ENCODE data around the gene ITGB4.

Gene ITGB4

GRCh38 chr17:75720656-75721462 is at the start of gene ITGB4:
ITGB4 (plus strand) TSS chr17:75721459; CDS start chr17:75724704, 3,245 bp downstream.
- H3K4me3 ChIP-seq (ENCODE audit: control insufficient read depth, low read depth, low read length), result no peak within 1 kb of the TSS
- no peak for DNase-seq (ENCODE audit: low read depth)
- no peak for TF ChIP-seq CTCF (conservative IDR thresholded peaks at IDR 0.05; ENCODE audit: control insufficient read depth, insufficient read depth, low read depth, low read length)

- no peak overlapping the region for H3K4me3 ChIP-seq (ENCODE audit: control insufficient read depth, low read depth, low read length)
- no peak for TF ChIP-seq CTCF (conservative IDR thresholded peaks at IDR 0.05; ENCODE audit: control insufficient read depth, insufficient read depth, low read depth, low read length)
- DNase-seq (ENCODE audit: low read depth), result no peak
Observed at GRCh38 chr17:75672011-75672410, 49.2 kb upstream of the ITGB4 start.

DNA sequence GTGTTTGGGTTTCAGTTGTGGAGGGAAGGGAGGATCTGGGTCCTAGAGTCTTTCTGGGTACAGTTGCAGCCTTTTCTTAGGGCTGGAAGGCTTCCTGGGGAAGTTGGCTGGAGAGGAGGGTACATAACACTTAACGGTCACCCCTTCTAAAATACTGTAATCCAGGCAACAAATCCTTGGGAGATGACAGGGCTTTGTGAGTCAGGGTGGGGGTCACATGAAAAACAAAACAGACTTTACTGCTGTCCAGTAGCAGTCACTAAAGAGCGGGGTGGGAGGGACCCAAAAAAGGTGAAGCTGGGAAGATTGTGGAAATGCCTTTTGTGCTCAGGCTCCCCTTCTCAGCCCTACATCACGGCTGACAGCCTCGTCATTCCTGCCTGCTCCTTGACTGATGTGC is 47.8 kb upstream of the ITGB4 start:
- no peak for DNase-seq (ENCODE audit: low read depth)
- H3K4me3 ChIP-seq (ENCODE audit: control insufficient read depth, low read depth, low read length), result no peak overlapping the region
- TF ChIP-seq CTCF (conservative IDR thresholded peaks at IDR 0.05; ENCODE audit: control insufficient read depth, insufficient read depth, low read depth, low read length), result no peak

- no peak for TF ChIP-seq CTCF (conservative IDR thresholded peaks at IDR 0.05; ENCODE audit: control insufficient read depth, insufficient read depth, low read depth, low read length)
- H3K4me3 ChIP-seq (ENCODE audit: control insufficient read depth, low read depth, low read length), result no peak overlapping the region
- no peak for DNase-seq (ENCODE audit: low read depth)
Observed at GRCh38 chr17:75676461-75676860, 44.8 kb upstream of the ITGB4 start.

DNA sequence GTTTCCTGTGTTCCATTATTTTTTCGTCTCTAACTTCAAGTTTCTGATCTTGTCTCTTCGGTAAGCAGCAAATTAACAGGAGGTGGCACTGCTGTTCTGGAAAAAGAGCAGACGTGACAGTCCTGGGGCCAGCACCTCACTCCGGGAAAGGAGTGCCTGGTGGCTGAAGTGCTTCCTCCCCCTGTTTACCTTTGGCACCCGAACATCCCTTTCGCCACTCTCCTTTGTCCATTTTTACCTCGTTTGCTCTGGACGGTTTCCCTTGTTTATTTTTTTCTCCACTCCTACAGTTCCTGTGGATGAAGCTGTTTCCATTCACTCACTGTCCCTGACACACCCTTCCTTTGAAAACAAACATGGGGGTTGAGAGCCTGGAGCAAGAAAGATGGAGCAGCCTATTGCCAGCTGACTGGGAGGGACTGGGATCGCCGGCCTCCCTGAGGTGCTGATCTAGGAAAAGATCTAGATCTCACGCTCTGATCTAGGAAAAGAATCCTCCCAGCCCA is 41.5 kb upstream of the ITGB4 start:
- H3K4me3 ChIP-seq (ENCODE audit: control insufficient read depth, low read depth, low read length), result no peak overlapping the region
- TF ChIP-seq CTCF (conservative IDR thresholded peaks at IDR 0.05; ENCODE audit: control insufficient read depth, insufficient read depth, low read depth, low read length), result no peak
- DNase-seq (ENCODE audit: low read depth), result no peak

DNA sequence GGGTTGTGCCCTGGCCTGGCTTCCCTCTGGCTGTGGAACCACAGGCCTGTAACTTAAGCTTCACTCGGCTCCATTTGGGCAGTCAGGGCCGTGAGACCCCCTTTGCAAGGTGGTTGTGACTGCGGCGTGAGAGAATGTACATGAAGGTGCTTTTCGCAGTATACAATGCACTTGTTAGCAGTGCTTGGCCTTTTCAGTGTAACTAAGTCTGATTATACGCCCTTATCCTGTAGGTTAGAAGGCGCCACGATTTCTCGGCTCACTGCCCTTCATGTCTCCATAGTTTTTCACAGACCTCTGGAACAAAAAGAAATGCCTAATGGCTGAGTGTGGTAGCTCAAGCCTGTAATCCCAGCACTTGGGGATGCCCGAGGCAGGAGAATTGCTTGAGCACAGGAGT is 40.8 kb upstream of the ITGB4 start:
- DNase-seq (ENCODE audit: low read depth), result no peak
- H3K4me3 ChIP-seq (ENCODE audit: control insufficient read depth, low read depth, low read length), result no peak overlapping the region
- TF ChIP-seq CTCF (conservative IDR thresholded peaks at IDR 0.05; ENCODE audit: control insufficient read depth, insufficient read depth, low read depth, low read length), result no peak

All from fibroblast of mammary gland (primary cell).